HEK293 (cell line): ENCODE data around the gene FKBP14.

Experiments used
- GLIS2 ChIP-seq: fragments of 450-650 bp; formaldehyde crosslinking; IDR thresholded peaks from 2 replicates; pipeline ENCODE4 v1.5.1; 2016; ENCODE audit warnings: missing biosample characterization, missing genetic modification characterization
- IKZF3 ChIP-seq: fragments of 450-650 bp; IDR thresholded peaks from 2 replicates; pipeline ENCODE4 v1.5.0; 2018; ENCODE audit warnings: missing biosample characterization, mild to moderate bottlenecking, missing genetic modification characterization, moderate library complexity
- KLF1 ChIP-seq: fragments of 450-650 bp; formaldehyde crosslinking; IDR thresholded peaks from 2 replicates; pipeline ENCODE4 v1.5.1; 2016; ENCODE audit warnings: missing biosample characterization, missing genetic modification characterization
- KLF10 ChIP-seq: fragments of 450-650 bp; IDR thresholded peaks from 2 replicates; pipeline ENCODE4 v1.5.1; 2018; ENCODE audit warnings: missing biosample characterization, mild to moderate bottlenecking, missing genetic modification characterization
- KLF17 ChIP-seq: fragments of 450-650 bp; formaldehyde crosslinking; IDR thresholded peaks from 2 replicates; pipeline ENCODE4 v1.5.1; 2016; ENCODE audit warnings: missing biosample characterization, missing genetic modification characterization
- KLF8 ChIP-seq: fragments of 450-650 bp; formaldehyde crosslinking; IDR thresholded peaks from 2 replicates; pipeline ENCODE4 v1.5.1; 2016; ENCODE audit warnings: missing biosample characterization, missing genetic modification characterization
- KLF9 ChIP-seq: fragments of 450-650 bp; formaldehyde crosslinking; IDR thresholded peaks from 2 replicates; pipeline ENCODE4 v1.5.1; 2016; ENCODE audit warnings: missing biosample characterization, missing genetic modification characterization, low read depth
- PRDM6 ChIP-seq: fragments of 450-650 bp; formaldehyde crosslinking; IDR thresholded peaks from 2 replicates; pipeline ENCODE4 v1.5.1; 2017; ENCODE audit warnings: missing biosample characterization, missing genetic modification characterization
- SETDB1 ChIP-seq: IDR thresholded peaks from one replicate; pipeline ENCODE4 v1.6.1; 2017; ENCODE audit warnings: mild to moderate bottlenecking, low read length, moderate library complexity, mixed read lengths; ENCODE audit not compliant: insufficient read length
- ZBTB17 ChIP-seq: fragments of 450-650 bp; formaldehyde crosslinking; IDR thresholded peaks from 2 replicates; pipeline ENCODE4 v1.5.1; 2016; ENCODE audit warnings: missing biosample characterization, missing genetic modification characterization
- ZBTB20 ChIP-seq: fragments of 450-650 bp; formaldehyde crosslinking; IDR thresholded peaks from 2 replicates; pipeline ENCODE4 v1.5.1; 2016; ENCODE audit warnings: missing biosample characterization, missing genetic modification characterization
- ZFHX2 ChIP-seq: fragments of 450-650 bp; formaldehyde crosslinking; conservative IDR thresholded peaks from 2 replicates; pipeline ENCODE4 v1.5.1; 2016; ENCODE audit warnings: missing biosample characterization, missing genetic modification characterization
- ZFP3 ChIP-seq: fragments of 450-650 bp; formaldehyde crosslinking; IDR thresholded peaks from 2 replicates; pipeline ENCODE4 v1.5.1; 2016; ENCODE audit warnings: low read depth, missing biosample characterization, missing genetic modification characterization
- ZNF157 ChIP-seq: fragments of 450-650 bp; formaldehyde crosslinking; IDR thresholded peaks from 2 replicates; pipeline ENCODE4 v1.5.1; 2016; ENCODE audit warnings: missing biosample characterization, missing genetic modification characterization
- ZNF184 ChIP-seq: fragments of 450-650 bp; IDR thresholded peaks from 2 replicates; pipeline ENCODE4 v1.5.1; 2018; ENCODE audit warnings: missing biosample characterization, mild to moderate bottlenecking, missing genetic modification characterization
- ZNF211 ChIP-seq: fragments of 450-650 bp; formaldehyde crosslinking; IDR thresholded peaks from 2 replicates; pipeline ENCODE4 v1.5.1; 2016; ENCODE audit warnings: low read depth, missing biosample characterization, missing genetic modification characterization
- ZNF302 ChIP-seq: fragments of 450-650 bp; formaldehyde crosslinking; IDR thresholded peaks from 2 replicates; pipeline ENCODE4 v1.5.1; 2016; ENCODE audit warnings: missing biosample characterization, missing genetic modification characterization, low read depth
- ZNF335 ChIP-seq: fragments of 450-650 bp; formaldehyde crosslinking; conservative IDR thresholded peaks from 2 replicates; pipeline ENCODE4 v1.5.1; 2016; ENCODE audit warnings: missing biosample characterization, missing genetic modification characterization
- ZNF629 ChIP-seq: fragments of 450-650 bp; formaldehyde crosslinking; IDR thresholded peaks from 2 replicates; pipeline ENCODE4 v1.5.1; 2017; ENCODE audit warnings: missing biosample characterization, missing genetic modification characterization
- ZNF670 ChIP-seq: fragments of 450-650 bp; formaldehyde crosslinking; IDR thresholded peaks from 2 replicates; pipeline ENCODE4 v1.5.1; 2016; ENCODE audit warnings: missing biosample characterization, missing genetic modification characterization, low read depth
- TF ChIP-seq, protein P1 (sequence below): fragments of 450-650 bp; formaldehyde crosslinking; IDR thresholded peaks from 2 replicates; pipeline ENCODE4 v1.5.1; 2016; ENCODE audit warnings: missing biosample characterization, missing genetic modification characterization, borderline replicate concordance
- TF ChIP-seq, protein P2 (sequence below): fragments of 450-650 bp; formaldehyde crosslinking; IDR thresholded peaks from 2 replicates; pipeline ENCODE4 v1.5.1; 2017; ENCODE audit warnings: missing biosample characterization, missing genetic modification characterization
- TF ChIP-seq, protein P3 (sequence below): fragments of 450-650 bp; formaldehyde crosslinking; optimal IDR thresholded peaks from 2 replicates; pipeline ENCODE3; 2016; ENCODE audit warnings: missing biosample characterization, mild to moderate bottlenecking, missing genetic modification characterization
- TF ChIP-seq, protein P4 (sequence below): fragments of 450-650 bp; formaldehyde crosslinking; conservative IDR thresholded peaks from 2 replicates; pipeline ENCODE4 v1.5.1; 2016; ENCODE audit warnings: low read depth, missing biosample characterization, missing genetic modification characterization

FKBP14 gene

GRCh38 chr7:30026229-30027064, at the start of gene FKBP14 (continued):
- TF ChIP-seq, protein P1, sequence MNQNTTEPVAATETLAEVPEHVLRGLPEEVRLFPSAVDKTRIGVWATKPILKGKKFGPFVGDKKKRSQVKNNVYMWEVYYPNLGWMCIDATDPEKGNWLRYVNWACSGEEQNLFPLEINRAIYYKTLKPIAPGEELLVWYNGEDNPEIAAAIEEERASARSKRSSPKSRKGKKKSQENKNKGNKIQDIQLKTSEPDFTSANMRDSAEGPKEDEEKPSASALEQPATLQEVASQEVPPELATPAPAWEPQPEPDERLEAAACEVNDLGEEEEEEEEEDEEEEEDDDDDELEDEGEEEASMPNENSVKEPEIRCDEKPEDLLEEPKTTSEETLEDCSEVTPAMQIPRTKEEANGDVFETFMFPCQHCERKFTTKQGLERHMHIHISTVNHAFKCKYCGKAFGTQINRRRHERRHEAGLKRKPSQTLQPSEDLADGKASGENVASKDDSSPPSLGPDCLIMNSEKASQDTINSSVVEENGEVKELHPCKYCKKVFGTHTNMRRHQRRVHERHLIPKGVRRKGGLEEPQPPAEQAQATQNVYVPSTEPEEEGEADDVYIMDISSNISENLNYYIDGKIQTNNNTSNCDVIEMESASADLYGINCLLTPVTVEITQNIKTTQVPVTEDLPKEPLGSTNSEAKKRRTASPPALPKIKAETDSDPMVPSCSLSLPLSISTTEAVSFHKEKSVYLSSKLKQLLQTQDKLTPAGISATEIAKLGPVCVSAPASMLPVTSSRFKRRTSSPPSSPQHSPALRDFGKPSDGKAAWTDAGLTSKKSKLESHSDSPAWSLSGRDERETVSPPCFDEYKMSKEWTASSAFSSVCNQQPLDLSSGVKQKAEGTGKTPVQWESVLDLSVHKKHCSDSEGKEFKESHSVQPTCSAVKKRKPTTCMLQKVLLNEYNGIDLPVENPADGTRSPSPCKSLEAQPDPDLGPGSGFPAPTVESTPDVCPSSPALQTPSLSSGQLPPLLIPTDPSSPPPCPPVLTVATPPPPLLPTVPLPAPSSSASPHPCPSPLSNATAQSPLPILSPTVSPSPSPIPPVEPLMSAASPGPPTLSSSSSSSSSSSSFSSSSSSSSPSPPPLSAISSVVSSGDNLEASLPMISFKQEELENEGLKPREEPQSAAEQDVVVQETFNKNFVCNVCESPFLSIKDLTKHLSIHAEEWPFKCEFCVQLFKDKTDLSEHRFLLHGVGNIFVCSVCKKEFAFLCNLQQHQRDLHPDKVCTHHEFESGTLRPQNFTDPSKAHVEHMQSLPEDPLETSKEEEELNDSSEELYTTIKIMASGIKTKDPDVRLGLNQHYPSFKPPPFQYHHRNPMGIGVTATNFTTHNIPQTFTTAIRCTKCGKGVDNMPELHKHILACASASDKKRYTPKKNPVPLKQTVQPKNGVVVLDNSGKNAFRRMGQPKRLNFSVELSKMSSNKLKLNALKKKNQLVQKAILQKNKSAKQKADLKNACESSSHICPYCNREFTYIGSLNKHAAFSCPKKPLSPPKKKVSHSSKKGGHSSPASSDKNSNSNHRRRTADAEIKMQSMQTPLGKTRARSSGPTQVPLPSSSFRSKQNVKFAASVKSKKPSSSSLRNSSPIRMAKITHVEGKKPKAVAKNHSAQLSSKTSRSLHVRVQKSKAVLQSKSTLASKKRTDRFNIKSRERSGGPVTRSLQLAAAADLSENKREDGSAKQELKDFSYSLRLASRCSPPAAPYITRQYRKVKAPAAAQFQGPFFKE (tag by site-specific recombination), result no peak
- no peak for TF ChIP-seq ZNF157 (tag by site-specific recombination)
- no peak for TF ChIP-seq ZFP3 (tag by site-specific recombination)
- TF ChIP-seq ZNF629 (tag by site-specific recombination), result peak; percentile 53
- TF ChIP-seq KLF1 (tag by site-specific recombination), result 0 out of 2 replicates have a peak, but pooled peaks have one; percentile 10
- no peak for TF ChIP-seq PRDM6 (tag by site-specific recombination)
- 0 out of 2 replicates have a peak, but pooled peaks have one; percentile 31 for TF ChIP-seq GLIS2
- TF ChIP-seq, protein P2, sequence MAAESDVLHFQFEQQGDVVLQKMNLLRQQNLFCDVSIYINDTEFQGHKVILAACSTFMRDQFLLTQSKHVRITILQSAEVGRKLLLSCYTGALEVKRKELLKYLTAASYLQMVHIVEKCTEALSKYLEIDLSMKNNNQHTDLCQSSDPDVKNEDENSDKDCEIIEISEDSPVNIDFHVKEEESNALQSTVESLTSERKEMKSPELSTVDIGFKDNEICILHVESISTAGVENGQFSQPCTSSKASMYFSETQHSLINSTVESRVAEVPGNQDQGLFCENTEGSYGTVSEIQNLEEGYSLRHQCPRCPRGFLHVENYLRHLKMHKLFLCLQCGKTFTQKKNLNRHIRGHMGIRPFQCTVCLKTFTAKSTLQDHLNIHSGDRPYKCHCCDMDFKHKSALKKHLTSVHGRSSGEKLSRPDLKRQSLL (tag by site-specific recombination), result peak; percentile 25; the same call in 1 of the 2 replicates
- TF ChIP-seq IKZF3, result peak; percentile 89
- TF ChIP-seq ZNF335 (tag by site-specific recombination), result 0 out of 2 replicates have a peak, but pooled peaks have one; percentile 20
- no peak for TF ChIP-seq ZNF670 (tag by site-specific recombination)
- TF ChIP-seq ZBTB17 (tag by site-specific recombination), result peak; percentile 70
- TF ChIP-seq, protein P3, sequence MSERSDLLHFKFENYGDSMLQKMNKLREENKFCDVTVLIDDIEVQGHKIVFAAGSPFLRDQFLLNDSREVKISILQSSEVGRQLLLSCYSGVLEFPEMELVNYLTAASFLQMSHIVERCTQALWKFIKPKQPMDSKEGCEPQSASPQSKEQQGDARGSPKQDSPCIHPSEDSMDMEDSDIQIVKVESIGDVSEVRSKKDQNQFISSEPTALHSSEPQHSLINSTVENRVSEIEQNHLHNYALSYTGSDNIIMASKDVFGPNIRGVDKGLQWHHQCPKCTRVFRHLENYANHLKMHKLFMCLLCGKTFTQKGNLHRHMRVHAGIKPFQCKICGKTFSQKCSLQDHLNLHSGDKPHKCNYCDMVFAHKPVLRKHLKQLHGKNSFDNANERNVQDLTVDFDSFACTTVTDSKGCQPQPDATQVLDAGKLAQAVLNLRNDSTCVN (tag by site-specific recombination), result peak; percentile 43
- no peak for TF ChIP-seq ZFHX2 (tag by site-specific recombination)
- peak; percentile 70; the same call in 1 of the 2 replicates for TF ChIP-seq KLF9
- no peak for TF ChIP-seq ZNF302
- peak; percentile 100; the same call in 1 of the 2 replicates for TF ChIP-seq ZBTB20
- peak; percentile 81 for TF ChIP-seq KLF10 (tag by site-specific recombination)
- TF ChIP-seq ZNF211 (tag by site-specific recombination), result no peak
- 0 out of 2 replicates have a peak, but pooled peaks have one; percentile 23 for TF ChIP-seq KLF17 (tag by site-specific recombination)
- TF ChIP-seq KLF8 (tag by site-specific recombination), result peak; percentile 52
- TF ChIP-seq, protein P4, sequence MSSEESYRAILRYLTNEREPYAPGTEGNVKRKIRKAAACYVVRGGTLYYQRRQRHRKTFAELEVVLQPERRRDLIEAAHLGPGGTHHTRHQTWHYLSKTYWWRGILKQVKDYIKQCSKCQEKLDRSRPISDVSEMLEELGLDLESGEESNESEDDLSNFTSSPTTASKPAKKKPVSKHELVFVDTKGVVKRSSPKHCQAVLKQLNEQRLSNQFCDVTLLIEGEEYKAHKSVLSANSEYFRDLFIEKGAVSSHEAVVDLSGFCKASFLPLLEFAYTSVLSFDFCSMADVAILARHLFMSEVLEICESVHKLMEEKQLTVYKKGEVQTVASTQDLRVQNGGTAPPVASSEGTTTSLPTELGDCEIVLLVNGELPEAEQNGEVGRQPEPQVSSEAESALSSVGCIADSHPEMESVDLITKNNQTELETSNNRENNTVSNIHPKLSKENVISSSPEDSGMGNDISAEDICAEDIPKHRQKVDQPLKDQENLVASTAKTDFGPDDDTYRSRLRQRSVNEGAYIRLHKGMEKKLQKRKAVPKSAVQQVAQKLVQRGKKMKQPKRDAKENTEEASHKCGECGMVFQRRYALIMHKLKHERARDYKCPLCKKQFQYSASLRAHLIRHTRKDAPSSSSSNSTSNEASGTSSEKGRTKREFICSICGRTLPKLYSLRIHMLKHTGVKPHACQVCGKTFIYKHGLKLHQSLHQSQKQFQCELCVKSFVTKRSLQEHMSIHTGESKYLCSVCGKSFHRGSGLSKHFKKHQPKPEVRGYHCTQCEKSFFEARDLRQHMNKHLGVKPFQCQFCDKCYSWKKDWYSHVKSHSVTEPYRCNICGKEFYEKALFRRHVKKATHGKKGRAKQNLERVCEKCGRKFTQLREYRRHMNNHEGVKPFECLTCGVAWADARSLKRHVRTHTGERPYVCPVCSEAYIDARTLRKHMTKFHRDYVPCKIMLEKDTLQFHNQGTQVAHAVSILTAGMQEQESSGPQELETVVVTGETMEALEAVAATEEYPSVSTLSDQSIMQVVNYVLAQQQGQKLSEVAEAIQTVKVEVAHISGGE (tag by site-specific recombination), result 0 out of 2 replicates have a peak, but pooled peaks have one; percentile 25
- no peak for TF ChIP-seq ZNF184 (tag by site-specific recombination)
- TF ChIP-seq SETDB1, result no peak
